HG02943 (cell line): ENCODE measurements around the gene COPB2.
"Not testable (repeated sequence)": the region's sequence is repeated elsewhere in the genome, so short reads cannot be mapped to it uniquely, and the experiment has no call there.

Experiments used
- ATAC-seq: cut with Tn5 transposase; IDR thresholded peaks from one replicate; pipeline ENCODE4 v1.9.1; 2021; ENCODE audit warnings: mild to moderate bottlenecking, low read depth, moderate library complexity; ENCODE audit not compliant: unreplicated experiment

The COPB2 gene

DNA sequence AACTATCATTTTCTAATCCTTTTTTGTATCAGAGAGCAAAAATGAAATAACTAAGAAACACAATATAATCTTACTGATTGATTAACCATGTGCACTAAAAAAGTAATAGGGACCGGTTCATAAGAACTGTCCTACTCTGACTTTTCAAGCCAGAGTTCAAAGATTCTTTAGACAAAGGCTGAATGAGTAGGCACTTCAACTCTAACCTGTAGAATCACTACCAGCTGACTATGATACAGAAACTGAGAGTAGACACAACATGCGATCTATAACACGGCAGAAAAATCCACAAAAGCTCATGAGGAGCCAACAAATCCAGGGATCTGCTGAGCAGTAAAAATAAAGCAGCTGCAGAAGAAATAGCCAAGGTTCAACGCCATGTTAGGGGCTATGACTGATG is 8.9 kb downstream of the COPB2 start:
- no peak for ATAC-seq

DNA sequence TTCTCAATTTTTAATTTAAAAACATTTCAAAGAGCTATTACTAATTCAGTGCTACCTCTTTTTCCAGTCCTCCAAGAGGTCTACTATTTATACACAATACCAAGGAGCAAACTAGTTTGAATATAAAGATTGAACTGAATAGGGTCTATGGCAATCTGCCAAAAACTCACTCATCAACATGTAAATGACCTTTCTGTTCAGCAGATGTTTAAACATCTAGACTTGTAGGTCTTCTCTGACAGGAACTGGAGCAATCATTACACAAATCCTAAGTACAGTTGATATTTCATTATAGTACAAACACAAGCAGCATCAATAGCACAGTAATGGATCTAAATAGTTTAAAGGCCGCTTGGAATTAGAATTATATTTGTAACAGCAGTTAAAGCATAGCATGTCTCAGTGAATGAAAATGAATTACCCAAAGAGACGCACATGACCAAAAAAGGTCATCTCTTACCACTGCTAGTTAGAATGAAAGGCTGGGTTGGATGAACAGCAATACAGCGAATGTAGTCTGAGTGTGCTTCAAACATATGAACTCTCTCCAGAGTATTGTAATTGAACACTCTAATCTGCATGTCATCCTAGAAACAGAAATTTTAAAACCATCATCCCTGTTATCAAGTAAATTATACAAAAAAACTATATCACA is 10.7 kb downstream of the COPB2 start:
- ATAC-seq = no peak

DNA sequence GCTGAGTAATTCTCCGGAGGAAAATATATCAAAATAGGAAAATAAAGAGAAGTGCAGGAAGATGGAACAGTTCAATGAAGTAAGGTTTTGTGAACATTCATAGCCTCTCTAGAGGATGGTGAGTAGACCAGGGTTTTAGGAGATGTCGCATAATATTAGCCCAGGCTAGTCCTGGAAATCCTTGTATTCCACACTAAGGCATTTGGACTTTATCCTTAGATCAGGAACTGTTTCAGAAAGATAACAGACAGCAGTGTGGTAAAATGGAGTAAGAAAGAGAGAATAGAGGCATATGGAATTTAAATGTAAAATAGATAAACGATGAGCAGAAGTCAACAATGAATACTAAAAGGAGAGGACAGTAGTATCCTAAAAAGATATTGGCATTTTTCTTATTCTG is 12.1 kb downstream of the COPB2 start:
- no peak for ATAC-seq

DNA sequence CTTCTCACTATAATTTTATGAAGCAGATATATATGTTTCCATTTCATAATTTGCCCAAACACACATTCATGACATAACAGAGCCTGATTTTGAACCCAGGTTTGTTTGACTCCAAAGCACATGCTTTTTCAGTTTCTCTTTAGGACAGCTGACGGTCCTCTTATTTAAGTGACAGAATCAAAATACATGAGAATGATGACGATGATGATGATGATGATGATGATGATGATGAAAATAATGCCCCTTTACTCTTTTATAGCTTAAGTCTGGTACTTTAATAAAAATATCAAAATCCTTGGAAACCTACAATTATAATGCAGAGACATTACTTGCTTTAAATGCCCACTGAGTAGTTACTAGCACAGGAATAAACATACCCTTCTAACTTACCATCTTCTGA is 15.3 kb downstream of the COPB2 start:
- no peak for ATAC-seq

DNA sequence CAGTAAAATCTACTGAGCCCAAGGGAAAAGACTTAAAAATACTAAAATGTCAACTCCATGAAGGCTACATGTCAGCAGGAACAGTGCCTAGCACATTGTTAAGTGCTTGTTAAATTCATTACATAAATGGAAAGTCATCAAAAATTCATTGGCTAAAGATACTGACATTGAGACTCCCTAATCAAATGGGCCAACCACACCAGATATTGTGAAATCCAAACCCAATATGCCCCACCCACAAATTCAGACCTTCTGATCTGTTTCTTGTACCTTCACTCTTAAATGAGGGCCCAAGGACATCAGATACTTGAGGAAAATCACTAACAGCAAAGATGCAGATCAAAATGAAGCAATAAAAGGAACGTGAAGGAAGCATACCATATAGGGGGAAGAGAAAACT is 24.9 kb downstream of the COPB2 start:
- ATAC-seq = no peak

DNA sequence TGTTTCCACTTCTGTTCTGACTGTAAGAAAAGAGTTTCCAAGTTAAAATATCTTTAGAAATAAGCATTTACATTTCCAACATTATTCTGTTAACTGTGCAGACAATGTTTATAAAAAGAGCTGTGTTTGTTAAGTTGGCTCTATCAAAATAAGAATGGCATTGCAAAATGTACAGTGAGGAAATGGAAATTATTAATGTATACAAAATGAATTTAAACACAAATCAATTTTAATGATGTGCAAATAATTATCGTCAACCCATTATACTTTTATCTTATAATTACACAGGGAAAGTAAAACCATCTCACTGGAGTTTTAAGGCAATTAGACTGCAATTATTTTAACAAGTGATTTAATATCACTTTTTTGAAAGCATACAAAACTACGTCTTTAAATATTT is 28.2 kb downstream of the COPB2 start:
- ATAC-seq = no peak

DNA sequence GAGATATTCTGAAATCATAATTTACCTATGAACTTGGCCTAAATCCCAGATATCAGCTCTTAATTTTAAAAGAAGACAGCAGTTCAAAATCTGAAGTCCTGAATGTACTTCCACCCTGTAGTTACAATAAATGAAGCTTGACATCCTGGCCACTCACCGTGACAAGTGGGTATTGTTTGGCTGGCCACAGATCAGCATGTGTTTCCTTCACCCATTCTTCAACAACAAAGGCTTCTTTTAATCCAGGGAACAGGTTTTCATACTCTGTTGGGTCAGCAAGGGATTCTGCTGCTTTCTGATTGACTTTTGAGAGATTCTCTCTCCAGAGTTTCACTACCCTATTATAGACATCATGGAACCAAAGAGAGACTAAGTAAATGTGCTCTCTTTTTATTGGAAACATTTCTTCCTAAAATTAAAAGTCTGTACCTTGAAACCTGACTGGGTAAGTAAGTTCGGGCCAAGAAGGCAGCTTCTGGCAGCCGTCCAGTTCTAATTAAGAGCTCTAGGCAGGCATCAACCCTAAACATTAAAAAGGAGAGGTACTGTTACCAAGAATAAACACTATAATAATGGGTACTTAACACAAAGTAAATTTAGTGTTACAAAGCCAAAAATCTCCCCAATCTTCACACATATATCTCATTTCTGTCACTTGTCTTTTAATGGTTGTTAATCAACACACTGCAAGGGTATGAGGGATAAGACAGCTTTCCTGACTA is 30.4 kb downstream of the COPB2 start:
- no peak for ATAC-seq

DNA sequence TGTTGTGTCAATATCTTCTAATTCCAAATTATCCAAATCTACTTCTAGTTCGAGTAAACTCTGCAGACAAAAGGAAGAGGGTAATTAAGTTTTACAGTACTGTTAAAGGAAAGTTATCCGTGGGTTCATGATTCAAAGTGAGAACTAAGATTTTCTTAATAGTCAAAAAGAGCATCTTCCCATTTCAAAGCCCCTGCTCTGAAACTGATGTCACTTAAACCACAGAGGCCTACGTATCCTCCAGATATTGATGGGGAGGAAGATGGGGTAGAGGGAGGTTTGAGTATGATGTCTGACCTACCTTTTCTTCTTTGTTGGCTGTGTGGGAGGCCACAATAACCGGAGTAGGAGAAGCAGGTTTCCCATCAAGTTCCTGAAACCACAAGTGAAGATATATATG is 31.5 kb downstream of the COPB2 start:
- ATAC-seq = no peak

DNA sequence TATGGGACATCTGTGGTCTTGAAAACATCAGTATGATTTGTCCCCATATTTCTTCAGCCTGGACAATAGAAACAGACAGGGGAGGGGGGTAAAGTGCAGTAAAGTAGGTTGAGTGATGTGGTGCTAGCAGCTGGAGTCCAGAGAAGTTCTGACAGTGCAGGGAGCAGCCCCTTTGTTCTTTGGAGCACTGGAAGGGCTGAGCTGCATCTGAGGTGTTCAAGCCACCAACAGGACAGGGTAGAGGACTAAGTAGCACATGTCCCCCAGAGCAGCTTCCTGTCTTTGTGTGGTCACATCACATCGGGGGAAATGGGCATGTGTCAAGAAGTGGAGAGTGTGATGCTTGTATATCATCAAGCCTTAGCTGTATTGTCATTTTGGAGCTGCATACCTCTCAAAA is 33.6 kb downstream of the COPB2 start:
- ATAC-seq = no peak

DNA sequence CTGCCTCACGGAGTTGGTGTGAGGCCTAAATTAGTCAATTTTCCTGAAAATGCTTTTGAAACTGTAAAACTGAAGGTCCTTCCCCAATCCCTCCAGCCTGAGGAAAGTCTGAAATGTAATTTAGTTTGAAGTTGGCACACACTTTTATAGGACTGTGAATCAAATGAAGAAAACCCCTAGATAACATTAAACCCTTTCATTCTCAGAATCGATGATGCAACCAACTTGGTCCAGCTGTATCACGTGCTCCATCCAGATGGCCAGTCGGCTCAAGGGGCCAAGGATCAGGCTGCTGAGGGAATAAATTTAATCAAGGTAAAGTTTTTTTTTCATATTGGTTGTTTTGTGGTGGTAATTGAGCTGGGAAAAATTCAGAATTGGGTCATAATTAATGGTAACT is 34.0 kb downstream of the COPB2 start:
- no peak for ATAC-seq

DNA sequence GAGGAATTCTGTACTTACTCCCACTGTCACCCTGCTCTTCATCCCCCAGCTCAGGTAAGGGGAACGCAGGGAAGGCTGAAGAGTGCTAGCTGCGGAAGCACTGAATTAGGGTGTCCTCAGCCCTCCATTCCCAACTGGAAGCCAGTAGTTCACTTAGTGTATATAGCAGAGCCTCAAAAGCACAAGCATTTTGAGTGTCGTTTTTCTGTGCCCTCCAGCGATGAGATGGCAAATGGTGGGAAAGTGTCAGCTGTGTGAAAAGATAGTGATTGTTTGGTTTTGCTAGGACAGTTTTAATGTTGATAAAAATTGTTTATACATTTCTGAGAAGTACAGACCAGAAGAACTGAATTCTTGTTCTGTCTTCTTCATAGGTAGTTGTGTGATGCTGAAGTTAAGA is 34.8 kb downstream of the COPB2 start:
- ATAC-seq = no peak

DNA sequence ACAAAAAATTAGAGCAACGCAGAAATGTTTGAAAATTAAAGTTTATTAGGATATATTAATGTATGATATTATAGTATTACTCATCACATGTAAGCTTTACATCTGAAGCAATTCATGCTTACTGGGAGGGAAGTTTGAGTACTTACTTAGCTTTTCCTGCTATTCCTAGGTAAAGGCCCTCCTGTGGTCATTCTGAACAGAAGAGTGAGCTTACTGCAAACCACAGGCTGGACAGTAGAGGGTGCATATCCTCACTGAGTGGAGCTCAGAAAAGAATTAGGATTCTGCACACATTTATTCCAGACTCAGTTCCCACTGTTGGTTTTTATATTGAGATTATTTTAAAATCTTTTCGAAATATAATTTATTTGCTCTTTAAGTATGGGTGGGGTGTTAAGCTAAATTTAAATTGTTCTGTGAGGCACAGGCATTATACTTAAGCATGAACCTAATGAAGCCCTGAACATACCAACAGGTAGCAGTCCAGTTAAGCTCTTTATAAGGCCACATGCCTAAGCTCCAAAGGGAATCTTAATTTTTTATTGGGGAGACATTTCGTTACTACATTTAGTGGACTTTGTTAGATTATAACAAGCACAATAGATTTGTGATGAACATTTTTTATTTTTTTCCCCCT is 35.4 kb downstream of the COPB2 start:
- ATAC-seq = no peak

DNA sequence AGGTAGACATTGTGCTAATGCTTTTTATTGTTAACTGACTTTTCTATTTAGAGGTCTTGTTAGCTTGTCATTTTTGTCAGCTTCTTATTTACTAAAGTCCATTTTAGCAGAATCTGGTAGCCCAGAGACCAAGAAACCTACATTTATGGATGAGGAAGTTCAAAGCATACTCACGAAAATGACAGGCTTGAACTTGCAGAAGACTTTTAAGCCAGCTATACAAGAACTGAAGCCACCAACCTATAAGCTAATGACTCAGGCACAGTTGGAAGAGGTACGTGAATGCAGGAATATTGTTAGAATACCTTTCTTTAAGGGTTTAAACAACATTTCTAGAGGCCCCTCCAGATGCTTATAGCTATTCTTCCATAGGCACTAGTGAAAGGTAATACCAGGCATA is 42.7 kb downstream of the COPB2 start:
- ATAC-seq = no peak

DNA sequence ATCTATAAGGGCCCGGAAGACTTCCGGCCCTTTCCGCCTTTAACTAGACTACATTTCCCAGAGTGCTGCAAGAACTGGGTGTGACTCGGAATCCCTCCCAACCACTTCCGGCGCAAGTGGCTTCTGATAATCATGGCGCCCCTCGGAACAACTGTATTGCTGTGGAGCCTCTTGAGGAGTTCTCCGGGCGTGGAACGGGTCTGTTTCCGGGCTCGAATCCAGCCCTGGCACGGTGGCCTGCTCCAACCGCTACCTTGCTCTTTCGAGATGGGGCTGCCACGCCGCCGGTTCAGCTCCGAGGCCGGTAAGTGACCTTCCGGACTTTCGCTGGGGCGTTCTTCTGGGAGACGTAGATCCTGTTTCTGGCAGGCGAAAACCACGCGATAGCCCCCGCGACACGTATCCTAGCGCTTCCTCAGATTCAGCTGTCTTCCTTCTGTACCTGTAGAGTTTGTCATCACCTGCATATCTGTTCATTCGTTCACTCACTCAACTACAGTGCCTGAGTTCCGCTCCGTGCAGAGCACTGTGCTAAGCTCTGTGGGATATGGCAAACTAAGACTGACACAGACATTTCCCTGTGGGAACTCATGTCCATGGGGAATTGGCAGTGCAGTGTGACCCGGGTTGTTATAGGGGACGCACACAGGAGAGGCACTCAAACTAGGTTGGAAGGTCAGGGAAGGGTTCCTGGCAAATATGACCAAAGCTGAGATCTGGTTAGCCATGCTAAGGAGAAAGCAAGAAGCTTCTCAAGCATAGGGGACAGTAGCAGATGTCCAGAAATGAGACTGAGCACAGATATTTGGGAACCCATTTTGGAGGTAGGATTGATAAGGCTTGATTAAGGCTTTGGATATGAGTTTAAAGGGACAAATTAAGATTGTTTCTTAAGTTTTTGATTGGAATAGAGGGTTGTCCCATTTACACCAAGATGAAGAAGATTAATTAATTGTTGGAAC is 45.3 kb downstream of the COPB2 start, which contains the start of gene MRPS22:
TSS of gene MRPS22 (plus strand) at position 126 of the 962 bp plus-strand sequence. CDS start at position 133, 7 bp downstream.
- peak; percentile 97 for ATAC-seq

DNA sequence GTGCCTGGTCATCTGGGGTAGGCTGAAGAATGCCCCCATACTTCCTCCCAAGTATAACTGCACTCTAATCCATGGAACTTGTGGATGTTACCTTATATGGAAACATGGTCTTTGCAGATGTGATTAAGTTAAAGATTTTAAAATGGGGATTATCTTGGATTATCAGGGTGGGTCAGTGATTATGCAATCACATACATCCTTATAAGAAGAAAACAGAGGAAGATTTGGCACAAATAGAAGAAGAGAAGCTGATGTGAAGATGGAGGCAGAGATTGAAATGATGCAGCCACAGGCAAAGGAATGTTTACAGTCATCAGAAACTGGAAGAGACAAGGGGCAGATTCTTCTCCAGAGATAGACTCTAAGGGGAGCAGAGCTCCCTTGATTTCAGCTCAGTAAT is 47.4 kb downstream of the COPB2 start:
- ATAC-seq = no peak

DNA sequence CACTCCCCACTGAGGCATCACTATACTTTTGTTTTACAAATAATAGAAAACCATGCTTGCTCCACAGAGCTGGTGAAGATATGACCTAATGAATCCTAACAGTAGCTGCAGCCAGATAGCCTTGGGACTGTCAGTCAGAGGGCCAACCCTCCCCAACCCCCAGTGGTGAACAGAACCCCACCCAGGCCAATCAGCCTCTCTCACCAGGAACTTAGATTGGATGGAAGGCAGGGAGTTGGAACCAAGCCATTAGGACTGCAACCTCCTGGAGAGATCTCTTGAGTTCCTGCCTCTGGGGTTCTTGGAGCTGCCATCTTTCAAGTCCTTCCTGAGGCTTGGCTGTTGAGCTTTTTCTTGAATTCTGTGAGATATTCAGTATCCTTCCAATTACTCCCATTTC is 48.7 kb downstream of the COPB2 start:
- ATAC-seq = no peak

DNA sequence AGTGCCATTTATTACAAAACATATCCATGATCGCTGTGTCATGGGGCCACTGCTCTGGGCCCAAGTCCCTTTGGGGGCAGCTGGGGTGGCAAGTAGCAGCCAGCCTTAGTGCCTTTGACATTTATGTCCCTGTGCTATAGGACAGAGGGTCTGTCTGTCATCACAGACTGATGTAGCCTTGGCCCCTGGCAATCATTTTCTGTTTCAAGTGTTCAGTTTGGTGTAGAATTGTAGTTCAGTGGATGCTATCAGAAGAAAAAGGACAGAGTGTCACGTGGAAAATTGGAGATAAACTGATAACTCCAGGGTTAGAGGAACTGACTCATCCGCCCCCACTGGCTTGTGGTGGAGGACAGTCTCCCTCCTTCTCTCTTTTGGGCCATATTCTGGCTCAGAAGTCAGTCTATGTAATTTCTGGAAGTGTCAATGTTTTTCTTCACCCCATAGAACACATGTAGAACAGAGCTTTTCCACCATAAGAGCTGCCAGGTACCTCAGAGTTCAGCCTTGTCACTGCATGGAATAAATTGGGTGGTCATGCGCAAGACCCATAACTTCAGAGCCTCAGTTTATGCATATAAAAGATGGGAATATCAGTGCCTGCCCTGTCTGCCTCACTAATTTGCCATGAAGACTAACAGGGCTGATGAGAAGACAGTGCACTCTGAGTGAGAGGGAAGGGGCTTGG is 50.1 kb downstream of the COPB2 start:
- no peak for ATAC-seq

DNA sequence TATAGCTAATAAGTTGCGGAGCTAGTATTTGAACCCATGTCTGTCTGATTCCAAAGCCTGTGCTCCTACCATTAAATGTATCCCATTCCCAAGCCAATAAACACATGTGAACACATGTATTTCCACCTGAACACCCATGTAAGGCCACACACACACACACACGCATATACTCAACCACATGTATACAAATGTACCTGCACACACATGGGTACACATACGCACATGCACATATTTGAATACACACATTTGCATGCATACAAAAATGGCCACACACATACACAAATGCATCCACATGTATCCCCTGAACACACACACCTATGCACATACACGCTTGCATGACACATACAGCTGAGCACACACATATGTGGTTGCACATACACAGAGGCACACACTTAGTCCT is 51.0 kb downstream of the COPB2 start:
- ATAC-seq = no peak

DNA sequence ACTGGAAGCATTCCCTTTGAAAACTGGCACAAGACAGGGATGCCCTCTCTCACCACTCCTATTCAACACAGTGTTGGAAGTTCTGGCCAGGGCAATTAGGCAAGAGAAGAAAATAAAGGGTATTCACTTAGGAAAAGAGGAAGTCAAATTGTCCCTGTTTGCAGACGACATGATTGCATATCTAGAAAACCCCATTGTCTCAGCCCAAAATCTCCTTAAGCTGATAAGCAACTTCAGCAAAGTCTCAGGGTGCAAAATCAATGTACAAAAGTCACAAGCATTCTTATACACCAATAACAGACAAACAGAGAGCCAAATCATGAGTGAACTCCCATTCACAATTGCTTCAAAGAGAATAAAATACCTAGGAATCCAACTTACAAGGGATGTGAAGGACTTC is 54.8 kb downstream of the COPB2 start:
- not testable (repeated sequence) for ATAC-seq

DNA sequence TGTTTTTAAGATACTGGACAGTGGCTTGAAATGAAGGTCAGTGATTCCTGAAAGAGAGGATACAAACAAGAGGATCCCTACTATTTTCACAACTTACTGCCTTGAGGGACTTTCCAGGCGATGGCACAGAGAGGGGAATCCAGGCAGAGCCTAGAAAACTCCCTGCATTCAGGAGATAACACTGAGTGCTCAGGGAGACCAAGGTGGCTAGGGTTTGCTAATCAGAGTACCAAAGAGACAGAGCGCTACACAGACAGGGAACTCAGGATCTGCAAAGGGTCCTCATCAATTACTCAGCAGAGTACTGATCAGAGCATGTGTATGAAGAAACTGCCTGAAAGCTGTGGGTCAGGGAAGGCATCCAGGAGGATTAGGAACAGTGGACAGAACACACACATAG is 57.4 kb downstream of the COPB2 start:
- no peak for ATAC-seq
